ENCODE measurements around the gene SLC13A3. TPM values are rescaled to one million over a fixed set of nuclear protein-coding genes. Genes with fewer than 3 reads are reported as not detected.

SLC13A3 gene
- total RNA-seq, 2 donors from 2014 or later, result 0.08 to 0.25 TPM

GRCh38 chr20:46624946-46625345, 26.3 kb downstream of the SLC13A3 start:
- Histone ChIP-seq H3K36me3 (no peaks in the 10 kb centered on the region), H3K27me3 (no peaks in the 10 kb centered on the region), H3K4me1 (no peaks in the 10 kb centered on the region), H3K27ac (no peak overlapping the region), H3K9ac (ENCODE audit: low read depth in 2 of 2, low read length in 2 of 2) (no peak overlapping the region), H3K9me3 (no peaks in the 10 kb centered on the region), H3K4me3 (no peak overlapping the region)
- TF ChIP-seq CTCF (IDR thresholded peaks at IDR 0.05), result no peak
- intact Hi-C loops (cut with DNase I), result no loop called here
- no peak for DNase-seq

DNA sequence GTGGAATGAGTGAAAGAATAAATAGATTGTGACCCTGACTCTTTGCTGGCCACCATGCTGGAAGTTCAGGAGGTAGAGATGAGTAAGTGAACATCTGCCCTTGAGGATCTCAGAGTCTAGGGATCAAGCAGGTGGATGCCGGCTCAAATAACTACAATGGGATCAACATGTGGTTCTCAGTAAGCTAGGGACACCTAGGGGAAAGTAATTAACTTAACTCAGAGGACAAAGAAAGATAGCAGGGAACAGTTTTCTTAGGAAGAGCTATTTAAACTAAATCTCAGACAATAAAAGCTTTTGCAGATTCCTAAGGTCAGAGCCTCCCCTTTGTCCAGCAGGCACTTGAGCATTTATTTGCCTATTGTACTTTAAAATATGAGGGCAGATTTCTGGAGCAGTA, 29.1 kb downstream of the SLC13A3 start:
- Histone ChIP-seq H3K36me3 (no peaks in the 10 kb centered on the region), H3K27ac (no peak overlapping the region), H3K4me3 (no peak overlapping the region), H3K4me1 (no peaks in the 10 kb centered on the region), H3K9me3 (no peaks in the 10 kb centered on the region), H3K9ac (ENCODE audit: low read depth in 2 of 2, low read length in 2 of 2) (no peak overlapping the region), H3K27me3 (no peaks in the 10 kb centered on the region)
- intact Hi-C loops (cut with DNase I), result no loop called here
- no peak for TF ChIP-seq CTCF (IDR thresholded peaks at IDR 0.05)
- no peak for DNase-seq

GRCh38 chr20:46621492-46621891, 29.8 kb downstream of the SLC13A3 start:
- Histone ChIP-seq H3K4me3 (no peak overlapping the region), H3K4me1 (no peaks in the 10 kb centered on the region), H3K9ac (ENCODE audit: low read depth in 2 of 2, low read length in 2 of 2) (no peak overlapping the region), H3K36me3 (no peaks in the 10 kb centered on the region), H3K27me3 (no peaks in the 10 kb centered on the region), H3K9me3 (no peaks in the 10 kb centered on the region), H3K27ac (no peak overlapping the region)
- intact Hi-C loops (cut with DNase I), result no loop called here
- DNase-seq, result no peak
- TF ChIP-seq CTCF (IDR thresholded peaks at IDR 0.05), result no peak

DNA sequence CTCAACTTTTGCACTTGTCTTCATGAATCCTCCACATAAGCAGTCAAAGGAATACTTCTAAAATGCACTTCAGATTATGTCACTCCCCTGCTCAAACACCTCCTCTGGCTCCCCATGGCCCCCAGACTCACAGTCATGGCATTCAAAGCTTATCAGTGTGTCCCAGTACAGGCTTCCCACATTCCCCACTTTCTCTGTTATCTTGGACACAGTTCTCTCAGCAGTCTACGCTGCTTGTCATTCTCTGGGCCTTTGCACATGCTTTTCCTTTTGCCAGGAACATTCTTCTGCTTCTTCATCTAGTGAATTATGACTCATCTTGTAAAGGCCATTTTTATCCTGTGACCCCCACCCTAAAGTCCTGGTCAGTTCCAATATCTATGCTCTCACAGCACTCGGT, 31.8 kb downstream of the SLC13A3 start:
- Histone ChIP-seq H3K9ac (ENCODE audit: low read depth in 2 of 2, low read length in 2 of 2) (no peak overlapping the region), H3K9me3 (no peaks in the 10 kb centered on the region), H3K4me1 (no peaks in the 10 kb centered on the region), H3K36me3 (no peaks in the 10 kb centered on the region), H3K27ac (no peak overlapping the region), H3K27me3 (no peaks in the 10 kb centered on the region), H3K4me3 (no peak overlapping the region)
- intact Hi-C loops (cut with DNase I), result no loop called here
- no peak for DNase-seq
- no peak for TF ChIP-seq CTCF (IDR thresholded peaks at IDR 0.05)

DNA sequence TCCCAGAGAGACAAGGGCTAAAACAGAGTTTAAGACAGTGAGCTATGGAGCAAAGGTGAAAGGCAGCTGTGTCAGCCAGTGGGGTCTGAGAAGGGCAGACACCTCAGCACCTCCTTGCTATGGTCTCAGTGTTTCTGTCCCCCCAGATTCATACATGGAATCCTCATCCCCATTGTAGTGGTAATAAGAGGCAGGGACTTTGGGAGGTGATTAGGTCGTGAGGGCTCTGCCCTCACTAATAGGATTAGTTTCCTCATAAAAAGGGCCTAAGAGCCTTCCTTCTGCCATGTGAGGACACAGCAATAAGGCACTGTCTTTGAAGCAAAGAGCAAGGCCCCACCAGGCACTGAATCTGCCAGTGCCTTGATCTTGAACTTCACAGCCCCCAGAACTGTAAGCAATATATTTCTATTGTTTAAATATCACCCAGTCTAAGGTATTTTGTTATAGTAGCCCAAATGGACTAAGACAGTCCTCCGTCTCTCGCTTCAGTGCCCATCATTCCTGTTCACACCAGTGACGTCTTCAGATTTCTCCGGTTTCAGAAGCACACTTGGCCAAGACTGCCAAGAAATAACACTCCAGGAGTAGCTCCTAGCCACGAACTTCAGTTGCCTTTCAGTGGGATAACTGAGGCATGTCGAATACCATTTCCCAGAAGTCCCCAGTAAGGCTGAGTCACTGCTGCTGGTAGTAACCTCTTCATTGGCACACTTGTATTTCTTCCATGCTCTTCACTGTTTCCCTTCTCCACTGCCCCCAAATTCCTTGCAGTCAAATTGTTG, 32.8 kb downstream of the SLC13A3 start:
- no peak for DNase-seq
- Histone ChIP-seq H3K9ac (ENCODE audit: low read depth in 2 of 2, low read length in 2 of 2) (no peak overlapping the region), H3K27ac (no peak overlapping the region), H3K36me3 (no peaks in the 10 kb centered on the region), H3K9me3 (no peaks in the 10 kb centered on the region), H3K27me3 (no peaks in the 10 kb centered on the region), H3K4me3 (no peak overlapping the region), H3K4me1 (no peaks in the 10 kb centered on the region)
- intact Hi-C loops (cut with DNase I), result no loop called here
- TF ChIP-seq CTCF (IDR thresholded peaks at IDR 0.05), result no peak

All from colonic mucosa (tissue), 4 donors.